Duodenal mucosa (tissue), 2 donors: ENCODE measurements around the gene GDE1.

Experiments used
- H3K27ac ChIP-seq: one replicate; pipeline ENCODE4 v1.7.0; 2013; ENCODE audit warnings: low read depth, low read length
- H3K27me3 ChIP-seq, 2 donors: one replicate each; pipeline ENCODE4 v1.7.0; 2013; ENCODE audit warnings: low read length in 2 of 2, control low read depth in 1 of 2; ENCODE audit not compliant: insufficient read depth in 2 of 2, control insufficient read depth in 1 of 2
- H3K36me3 ChIP-seq, 2 donors: one replicate each; pipeline ENCODE4 v1.7.0; 2013; ENCODE audit warnings: low read length in 2 of 2, control low read depth in 1 of 2; ENCODE audit not compliant: insufficient read depth in 2 of 2, control insufficient read depth in 1 of 2
- H3K4me1 ChIP-seq, 2 donors: one replicate each; pipeline ENCODE4 v1.7.0; 2013; ENCODE audit warnings: low read length in 2 of 2, control low read depth in 1 of 2; ENCODE audit not compliant: insufficient read depth in 2 of 2, control insufficient read depth in 1 of 2
- H3K4me3 ChIP-seq, 2 donors: one replicate each; pipeline ENCODE4 v1.7.0; 2013; ENCODE audit warnings: low read length in 2 of 2, low read depth in 1 of 2
- H3K9ac ChIP-seq, 2 donors: one replicate each; pipeline ENCODE4 v1.7.0; 2013; ENCODE audit warnings: low read length in 2 of 2, low read depth in 1 of 2
- H3K9me3 ChIP-seq, 2 donors: one replicate each; pipeline ENCODE4 v1.7.0; 2013; ENCODE audit warnings: low read length in 2 of 2, control low read depth in 1 of 2; ENCODE audit not compliant: control insufficient read depth in 1 of 2

Gene GDE1

DNA sequence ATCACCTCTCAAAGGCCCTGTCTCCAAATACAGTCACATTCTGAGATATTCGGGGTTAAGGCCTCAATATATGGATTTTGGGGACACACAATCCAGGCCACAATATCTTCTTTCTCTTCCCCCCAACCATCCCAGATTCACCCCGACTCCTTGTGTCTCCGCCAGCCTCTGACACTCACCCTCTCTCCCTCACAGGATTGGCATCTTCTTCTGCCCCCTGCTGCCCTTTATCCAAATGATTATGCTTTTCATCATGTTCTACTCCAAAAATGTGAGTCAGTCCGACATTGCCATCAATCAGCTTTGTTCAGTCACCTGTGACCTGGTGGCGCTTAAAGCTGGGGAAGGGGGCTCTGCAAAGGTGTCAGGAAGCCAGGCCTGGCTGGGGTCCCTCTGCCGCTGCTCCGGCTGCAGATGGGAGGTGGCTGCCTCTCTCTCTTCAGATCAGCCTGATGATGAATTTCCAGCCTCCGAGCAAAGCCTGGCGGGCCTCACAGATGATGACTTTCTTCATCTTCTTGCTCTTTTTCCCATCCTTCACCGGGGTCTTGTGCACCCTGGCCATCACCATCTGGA lies 35.1 kb downstream of the GDE1 start:
- Histone ChIP-seq H3K9ac (peak overlapping the region in 1 of 2 donors; percentile 18), H3K36me3 (peaks cover 16 to 34% of the 10 kb centered on the region in 2 donors), H3K27ac (no peak overlapping the region), H3K9me3 (no peaks in the 10 kb centered on the region), H3K4me1 (peaks cover 7 to 18% of the 10 kb centered on the region in 2 donors), H3K4me3 (no peak overlapping the region), H3K27me3 (no peaks in the 10 kb centered on the region)

DNA sequence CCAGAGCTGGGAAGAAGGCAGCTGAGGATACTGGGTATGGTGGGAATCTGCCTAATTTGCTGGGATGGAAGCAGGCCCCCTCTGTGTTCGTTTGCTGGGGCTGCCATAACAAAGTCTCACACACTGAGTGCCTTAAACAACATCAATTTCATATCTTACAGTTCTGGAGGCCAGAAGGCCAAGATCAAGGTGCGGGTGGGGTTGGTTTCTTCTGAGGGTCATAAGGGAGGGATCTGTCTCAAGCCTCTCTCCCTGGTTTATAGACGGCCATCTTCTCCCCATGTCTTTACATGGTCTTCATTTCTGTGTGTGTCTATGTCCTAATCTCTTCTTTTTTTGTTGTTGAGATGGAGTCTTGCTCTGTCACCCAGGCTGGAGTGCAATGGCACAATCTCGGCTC lies 35.8 kb downstream of the GDE1 start:
- Histone ChIP-seq H3K36me3 (peaks cover 20 to 39% of the 10 kb centered on the region in 2 donors), H3K27ac (no peak overlapping the region), H3K9ac (no peak overlapping the region), H3K9me3 (no peaks in the 10 kb centered on the region), H3K4me3 (no peak overlapping the region), H3K4me1 (peaks cover 7 to 18% of the 10 kb centered on the region in 2 donors), H3K27me3 (no peaks in the 10 kb centered on the region)

DNA sequence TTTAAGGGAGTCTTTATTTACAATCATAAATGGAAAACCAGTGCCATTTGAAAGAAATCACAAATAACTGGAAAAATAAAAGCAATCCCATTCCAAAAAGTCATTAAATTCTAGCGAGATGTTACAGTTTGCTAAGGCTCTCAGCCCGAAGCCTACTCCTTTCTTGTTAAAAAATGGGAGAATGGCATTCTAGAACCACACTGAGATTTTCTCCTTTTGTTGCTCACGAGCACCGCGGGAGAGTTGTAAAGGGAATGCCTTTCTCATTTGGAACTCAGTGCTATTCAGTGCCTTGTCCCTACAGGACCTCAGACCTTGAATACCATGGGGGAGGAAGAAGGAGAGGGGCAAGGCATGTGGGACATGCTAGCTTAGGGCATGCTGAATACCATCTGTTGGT lies 36.3 kb downstream of the GDE1 start:
- Histone ChIP-seq H3K4me1 (peaks cover 7 to 18% of the 10 kb centered on the region in 2 donors), H3K27me3 (no peaks in the 10 kb centered on the region), H3K9me3 (no peaks in the 10 kb centered on the region), H3K9ac (no peak overlapping the region), H3K27ac (no peak overlapping the region), H3K36me3 (peaks cover 21 to 37% of the 10 kb centered on the region in 2 donors), H3K4me3 (no peak overlapping the region)

DNA sequence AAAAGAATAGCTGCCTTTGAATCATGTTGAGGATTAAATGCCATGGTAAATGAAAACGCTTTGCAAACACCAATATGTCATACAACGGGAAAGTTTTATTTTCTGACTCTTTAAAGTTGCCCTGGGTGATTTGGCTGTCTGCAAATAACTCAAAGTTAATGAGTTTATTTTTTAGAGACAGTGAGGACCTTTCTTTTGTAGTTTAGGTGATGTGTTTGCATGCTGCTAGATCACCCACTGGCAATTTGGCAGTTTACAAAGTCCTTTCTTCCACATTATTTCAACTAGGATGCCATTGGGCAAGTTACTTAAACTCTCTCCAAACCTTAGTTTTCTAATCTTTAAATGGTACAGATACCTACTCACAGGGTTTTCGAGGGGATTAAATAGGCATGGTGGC lies 37.8 kb downstream of the GDE1 start:
- peaks cover 6 to 17% of the 10 kb centered on the region in 2 donors for H3K4me1 ChIP-seq
- H3K4me3 ChIP-seq, result no peak overlapping the region
- no peaks in the 10 kb centered on the region for H3K9me3 ChIP-seq
- peaks cover 13 to 35% of the 10 kb centered on the region in 2 donors for H3K36me3 ChIP-seq
- H3K27ac ChIP-seq, result no peak overlapping the region
- H3K27me3 ChIP-seq, result no peaks in the 10 kb centered on the region
- H3K9ac ChIP-seq, result no peak overlapping the region

DNA sequence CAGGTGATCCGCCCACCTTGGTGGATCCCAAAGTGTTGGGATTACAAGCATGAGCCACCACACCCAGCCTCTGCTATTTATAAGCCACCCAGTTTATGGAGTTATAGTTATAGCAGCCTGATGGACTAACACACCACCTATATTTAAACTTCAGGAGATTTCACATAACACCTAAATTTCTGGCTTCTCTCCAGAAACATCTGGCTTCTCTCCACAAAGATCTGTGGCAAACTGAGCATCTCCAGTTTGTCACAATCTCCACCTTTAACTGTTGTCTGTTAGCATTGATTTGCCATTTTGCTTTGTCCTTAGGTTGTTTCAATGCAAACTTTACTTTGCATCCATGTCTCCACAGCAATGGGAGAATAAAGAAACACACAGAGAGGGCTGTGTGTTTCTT lies 39.6 kb downstream of the GDE1 start:
- Histone ChIP-seq H3K27ac (no peak overlapping the region), H3K4me1 (peaks cover 0 to 6% of the 10 kb centered on the region in 2 donors), H3K27me3 (no peaks in the 10 kb centered on the region), H3K9ac (no peak overlapping the region), H3K4me3 (no peak overlapping the region), H3K36me3 (peaks cover 19 to 53% of the 10 kb centered on the region in 2 donors), H3K9me3 (no peaks in the 10 kb centered on the region)

DNA sequence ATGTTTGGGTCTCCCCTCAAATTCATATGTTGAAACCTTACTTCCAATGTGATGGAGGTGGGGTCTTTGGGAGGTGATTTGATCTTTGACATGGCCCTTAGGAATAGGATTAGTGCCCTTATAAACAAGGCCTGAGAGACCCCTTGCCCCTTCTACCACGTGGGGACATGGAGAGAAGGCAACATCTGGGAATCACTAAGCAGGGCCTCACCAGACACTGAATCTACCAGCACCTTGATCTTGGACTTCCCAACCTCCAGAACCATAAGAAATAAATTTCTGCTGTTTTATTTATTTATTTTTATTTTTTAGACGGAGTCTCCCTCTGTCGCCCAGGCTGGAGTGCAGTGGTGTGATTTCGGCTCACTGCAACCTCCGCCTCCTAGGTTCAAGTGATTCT lies 40.1 kb downstream of the GDE1 start:
- H3K27me3 ChIP-seq, result no peaks in the 10 kb centered on the region
- no peaks in the 10 kb centered on the region for H3K9me3 ChIP-seq
- peaks cover 22 to 56% of the 10 kb centered on the region in 2 donors for H3K36me3 ChIP-seq
- no peak overlapping the region for H3K9ac ChIP-seq
- peaks cover 0 to 1% of the 10 kb centered on the region in 2 donors for H3K4me1 ChIP-seq
- H3K27ac ChIP-seq, result no peak overlapping the region
- H3K4me3 ChIP-seq, result no peak overlapping the region

DNA sequence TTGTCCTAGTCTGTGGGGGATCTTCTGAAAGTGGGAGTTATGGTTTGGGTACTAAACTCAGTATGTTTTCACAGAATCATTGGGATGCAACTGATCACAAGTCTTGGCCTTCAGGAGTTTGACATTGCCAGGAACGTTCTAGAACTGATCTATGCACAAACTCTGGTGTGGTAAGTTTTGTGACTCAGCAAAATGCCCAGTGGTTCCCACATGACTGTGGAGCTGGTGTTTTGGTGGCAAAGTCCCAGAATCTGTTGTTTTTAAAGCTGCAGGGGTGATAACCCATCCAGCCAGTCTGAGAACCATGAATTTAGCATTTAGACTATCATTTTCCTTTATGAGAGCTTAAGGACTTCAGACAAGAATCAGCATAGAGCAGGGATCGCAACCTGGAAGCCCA lies 40.6 kb downstream of the GDE1 start:
- no peak overlapping the region for H3K27ac ChIP-seq
- H3K9ac ChIP-seq, result no peak overlapping the region
- H3K9me3 ChIP-seq, result no peaks in the 10 kb centered on the region
- peaks cover 24 to 60% of the 10 kb centered on the region in 2 donors for H3K36me3 ChIP-seq
- no peaks in the 10 kb centered on the region for H3K4me1 ChIP-seq
- no peaks in the 10 kb centered on the region for H3K27me3 ChIP-seq
- H3K4me3 ChIP-seq, result no peak overlapping the region

DNA sequence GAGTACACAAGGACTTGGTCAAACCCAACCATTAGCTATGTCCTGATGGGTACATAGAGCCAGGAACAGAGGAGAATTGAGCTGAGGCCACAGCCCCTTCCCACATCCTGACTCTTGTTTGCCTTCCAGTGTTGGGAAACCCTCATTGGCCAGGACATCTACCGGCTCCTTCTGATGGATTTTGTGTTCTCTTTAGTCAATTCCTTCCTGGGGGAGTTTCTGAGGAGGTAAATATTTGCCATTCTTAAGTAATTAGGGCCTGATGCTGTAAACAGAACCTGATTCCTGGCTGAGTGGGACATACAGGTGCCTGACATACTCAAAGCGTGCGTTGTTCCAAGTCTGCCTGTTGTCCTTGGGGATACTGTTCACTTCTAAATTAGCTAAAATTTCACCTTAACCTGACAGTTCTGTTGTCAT lies 42.6 kb downstream of the GDE1 start:
- no peak overlapping the region for H3K4me3 ChIP-seq
- H3K4me1 ChIP-seq, result no peaks in the 10 kb centered on the region
- no peak overlapping the region for H3K27ac ChIP-seq
- peaks cover 23 to 63% of the 10 kb centered on the region in 2 donors for H3K36me3 ChIP-seq
- no peaks in the 10 kb centered on the region for H3K27me3 ChIP-seq
- no peaks in the 10 kb centered on the region for H3K9me3 ChIP-seq
- no peak overlapping the region for H3K9ac ChIP-seq

DNA sequence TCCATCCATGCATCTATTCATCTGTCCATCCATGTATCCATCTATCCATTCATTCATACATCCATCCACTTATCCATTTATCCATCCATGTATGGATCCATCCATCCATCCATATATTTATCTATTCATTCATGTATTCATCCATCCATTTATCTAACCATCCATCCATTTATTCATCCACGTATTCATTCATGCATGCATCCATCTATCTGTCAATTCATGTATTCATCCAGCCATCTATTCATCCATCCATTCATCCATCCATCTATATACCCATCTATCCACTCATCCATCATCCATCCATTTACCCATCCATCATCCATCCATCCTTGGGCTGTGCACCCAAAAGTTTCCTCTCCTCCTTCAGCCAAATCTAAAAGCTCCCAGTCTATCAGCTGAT lies 43.4 kb downstream of the GDE1 start:
- Histone ChIP-seq H3K27ac (no peak overlapping the region), H3K27me3 (no peaks in the 10 kb centered on the region), H3K36me3 (peaks cover 22 to 64% of the 10 kb centered on the region in 2 donors), H3K9me3 (no peaks in the 10 kb centered on the region), H3K9ac (no peak overlapping the region), H3K4me1 (no peaks in the 10 kb centered on the region), H3K4me3 (no peak overlapping the region)

DNA sequence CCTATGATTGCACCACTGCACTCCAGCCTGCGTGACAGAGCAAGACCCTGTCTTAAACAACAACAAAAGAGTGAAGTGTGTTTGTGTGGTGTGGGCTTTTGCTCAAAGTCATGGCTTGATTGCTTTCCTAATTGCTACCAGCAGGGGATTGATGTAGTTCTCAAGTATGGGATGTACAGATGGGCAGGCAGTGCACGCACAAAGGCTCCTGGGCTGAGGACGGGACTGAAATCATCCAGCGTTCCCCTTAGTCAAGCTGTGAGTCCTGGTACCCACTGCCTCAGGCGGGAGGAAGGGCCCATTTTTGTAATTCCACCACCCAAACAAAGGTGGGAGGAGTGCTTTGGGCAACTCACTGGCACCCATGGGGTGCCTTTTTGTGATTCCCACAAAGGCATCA lies 47.3 kb downstream of the GDE1 start:
- no peak overlapping the region for H3K4me3 ChIP-seq
- no peak overlapping the region for H3K9ac ChIP-seq
- H3K36me3 ChIP-seq, result peaks cover 25 to 66% of the 10 kb centered on the region in 2 donors

DNA sequence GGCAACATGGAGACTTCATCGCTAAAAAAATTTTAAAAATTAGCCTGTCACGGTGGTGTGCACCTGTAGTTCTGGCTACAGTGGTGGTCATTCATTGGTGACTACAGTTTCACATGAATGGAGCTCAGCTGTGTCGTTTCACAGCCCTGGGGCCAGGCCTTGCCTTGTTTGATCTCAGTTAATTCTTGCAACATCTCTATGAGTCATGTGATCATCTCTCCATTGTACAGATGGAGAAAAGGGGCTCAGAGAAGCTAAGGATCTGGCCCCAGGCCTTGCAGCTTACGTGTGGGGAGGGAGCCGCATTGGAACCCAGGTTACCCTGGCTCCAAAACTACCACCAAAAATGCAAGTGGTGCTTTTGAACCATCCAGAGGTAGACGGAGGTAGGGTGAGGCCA lies 49.4 kb downstream of the GDE1 start:
- H3K9ac ChIP-seq, result no peak overlapping the region
- no peaks in the 10 kb centered on the region for H3K9me3 ChIP-seq
- no peak overlapping the region for H3K4me3 ChIP-seq
- peaks cover 21 to 61% of the 10 kb centered on the region in 2 donors for H3K36me3 ChIP-seq
- no peaks in the 10 kb centered on the region for H3K27me3 ChIP-seq
- no peaks in the 10 kb centered on the region for H3K4me1 ChIP-seq
- H3K27ac ChIP-seq, result no peak overlapping the region

More for the DNA sequence above, 47.3 kb downstream of the GDE1 start:
- Histone ChIP-seq H3K9me3 (no peaks in the 10 kb centered on the region), H3K27ac (no peak overlapping the region), H3K4me1 (no peaks in the 10 kb centered on the region), H3K27me3 (no peaks in the 10 kb centered on the region)
